H9 (cell line): ENCODE measurements around the gene SHMT2. TPM values are rescaled to one million over a fixed set of nuclear protein-coding genes. Genes with fewer than 3 reads are reported as not detected.

Experiments
- DNase-seq: peaks from one replicate; pipeline ENCODE4 v3.0.0-alpha.2; 2017
- H2AFZ ChIP-seq: one replicate; pipeline ENCODE4 v1.6.1; 2013; ENCODE audit warnings: mild to moderate bottlenecking, low read length, control low read depth, moderate library complexity
- H2AK5ac ChIP-seq: 2 replicates; pipeline ENCODE4 v1.6.1; 2013; ENCODE audit warnings: low read length, control low read depth, mixed read lengths; ENCODE audit not compliant: insufficient read length
- H2BK120ac ChIP-seq: one replicate; pipeline ENCODE4 v1.6.1; 2013; ENCODE audit warnings: low read depth, mild to moderate bottlenecking, low read length, control low read depth, inconsistent platforms; ENCODE audit not compliant: poor library complexity, severe bottlenecking
- H2BK12ac ChIP-seq: 2 replicates; pipeline ENCODE4 v1.6.1; 2013; ENCODE audit warnings: low read length, control low read depth, mixed read lengths, low read depth; ENCODE audit not compliant: insufficient read length
- H2BK15ac ChIP-seq: 2 replicates; pipeline ENCODE4 v1.6.1; 2013; ENCODE audit warnings: low read depth, low read length, control low read depth
- H2BK20ac ChIP-seq: one replicate; pipeline ENCODE4 v1.6.1; 2013; ENCODE audit warnings: low read depth, mild to moderate bottlenecking, low read length, control low read depth, inconsistent platforms; ENCODE audit not compliant: poor library complexity, severe bottlenecking
- H2BK5ac ChIP-seq: 2 replicates; pipeline ENCODE4 v1.6.1; 2013; ENCODE audit warnings: low read length, control low read depth, mixed read lengths; ENCODE audit not compliant: insufficient read length
- H3K14ac ChIP-seq: 2 replicates; pipeline ENCODE4 v1.6.1; 2013; ENCODE audit warnings: low read length, control low read depth; ENCODE audit not compliant: insufficient read depth
- H3K18ac ChIP-seq: 2 replicates; pipeline ENCODE4 v1.6.1; 2013; ENCODE audit warnings: low read depth, mild to moderate bottlenecking, mixed read lengths, low read length, control low read depth; ENCODE audit not compliant: insufficient read length
- H3K23ac ChIP-seq: 2 replicates; pipeline ENCODE4 v1.6.1; 2013; ENCODE audit warnings: low read length, control low read depth, mixed read lengths, low read depth; ENCODE audit not compliant: insufficient read length
- H3K23me2 ChIP-seq: 2 replicates; pipeline ENCODE4 v1.6.1; 2013; ENCODE audit warnings: low read depth, mild to moderate bottlenecking, mixed read lengths, low read length, control low read depth; ENCODE audit not compliant: insufficient read length, poor library complexity, severe bottlenecking
- H3K27ac ChIP-seq: 2 replicates; pipeline ENCODE4 v1.5.1; 2013; ENCODE audit warnings: low read length, control low read depth, mixed read lengths, low read depth; ENCODE audit not compliant: insufficient read length
- H3K27me3 ChIP-seq: 2 replicates; pipeline ENCODE4 v1.6.1; 2013; ENCODE audit warnings: low read length, control low read depth, inconsistent platforms; ENCODE audit not compliant: insufficient read depth
- H3K4ac ChIP-seq: 2 replicates; pipeline ENCODE4 v1.6.1; 2013; ENCODE audit warnings: low read depth, mild to moderate bottlenecking, control low read depth, inconsistent platforms, low read length, moderate library complexity
- H3K4me1 ChIP-seq: 2 replicates; pipeline ENCODE4 v1.6.1; 2013; ENCODE audit warnings: low read length, control low read depth, inconsistent platforms; ENCODE audit not compliant: insufficient read depth
- H3K4me2 ChIP-seq: 2 replicates; pipeline ENCODE4 v1.6.1; 2013; ENCODE audit warnings: low read length, control low read depth, mixed read lengths; ENCODE audit not compliant: insufficient read length, insufficient read depth
- H3K56ac ChIP-seq: 2 replicates; pipeline ENCODE4 v1.6.1; 2013; ENCODE audit warnings: low read depth, mild to moderate bottlenecking, mixed read lengths, low read length, control low read depth; ENCODE audit not compliant: insufficient read length
- H3K79me1 ChIP-seq: 2 replicates; pipeline ENCODE4 v1.6.1; 2013; ENCODE audit warnings: low read depth, mild to moderate bottlenecking, moderate library complexity, low read length, control low read depth, inconsistent platforms; ENCODE audit not compliant: insufficient read depth, poor library complexity, severe bottlenecking
- H3K79me2 ChIP-seq: 2 replicates; pipeline ENCODE4 v1.6.1; 2013; ENCODE audit warnings: low read length, control low read depth, inconsistent platforms; ENCODE audit not compliant: insufficient read depth
- H3K9ac ChIP-seq: 2 replicates; pipeline ENCODE4 v1.6.1; 2013; ENCODE audit warnings: low read length, control low read depth, mixed read lengths; ENCODE audit not compliant: insufficient read length; ENCODE audit errors: extremely low read depth
- H3K9me3 ChIP-seq: one replicate; pipeline ENCODE4 v1.6.1; 2013; ENCODE audit warnings: low read depth, low read length, inconsistent platforms; ENCODE audit not compliant: control insufficient read depth
- H3T11ph ChIP-seq: one replicate; pipeline ENCODE4 v1.6.1; 2013; ENCODE audit warnings: mild to moderate bottlenecking, low read length, control low read depth, inconsistent platforms
- H4K20me1 ChIP-seq: one replicate; pipeline ENCODE4 v1.6.1; 2013; ENCODE audit not compliant: control insufficient read depth, insufficient read length, insufficient read depth
- H4K5ac ChIP-seq: 2 replicates; pipeline ENCODE4 v1.6.1; 2013; ENCODE audit warnings: low read depth, mild to moderate bottlenecking, mixed read lengths, low read length, control low read depth; ENCODE audit not compliant: insufficient read length
- H4K8ac ChIP-seq: replicated peaks from 2 replicates; pipeline ENCODE4 v1.6.1; 2013; ENCODE audit warnings: low read length, control low read depth, mixed read lengths, low read depth; ENCODE audit not compliant: insufficient read length
- H4K91ac ChIP-seq: 2 replicates; pipeline ENCODE4 v1.6.1; 2013; ENCODE audit warnings: low read depth, mild to moderate bottlenecking, moderate library complexity, mixed read lengths, low read length, control low read depth; ENCODE audit not compliant: insufficient read length
- H3K27ac Mint-ChIP-seq, 3 experiments: 2 replicates in 2 of 3; 3 replicates in 1 of 3; pipeline ENCODE4 v1.8.0; 2020 to 2021; ENCODE audit warnings: mixed read lengths in 3 of 3, mild to moderate bottlenecking in 1 of 3, moderate library complexity in 1 of 3
- H3K27me3 Mint-ChIP-seq: 2 replicates; pipeline ENCODE4 v1.8.0; 2021; ENCODE audit warnings: low read depth, mild to moderate bottlenecking, moderate library complexity, mixed read lengths
- H3K36me3 Mint-ChIP-seq, 3 experiments: 2 replicates in 2 of 3; 3 replicates in 1 of 3; pipeline ENCODE4 v1.8.0; 2020 to 2021; ENCODE audit warnings: low read depth in 3 of 3, mixed read lengths in 3 of 3; ENCODE audit not compliant: insufficient read depth in 1 of 3
- H3K4me1 Mint-ChIP-seq, 2 experiments: 2 replicates each; pipeline ENCODE4 v1.8.0; 2020; ENCODE audit warnings: mixed read lengths in 2 of 2
- H3K4me3 Mint-ChIP-seq, 2 experiments: 2 replicates in 1 of 2; 3 replicates in 1 of 2; pipeline ENCODE4 v1.8.0; 2020 to 2021; ENCODE audit warnings: mild to moderate bottlenecking in 2 of 2, mixed read lengths in 2 of 2, moderate library complexity in 1 of 2
- H3K9me3 Mint-ChIP-seq, 2 experiments: 2 replicates in 1 of 2; 3 replicates in 1 of 2; pipeline ENCODE4 v1.8.0; 2020; ENCODE audit warnings: mild to moderate bottlenecking in 2 of 2, mixed read lengths in 2 of 2, moderate library complexity in 1 of 2
- WGBS: extraction: QIAGEN DNeasy Blood & Tissue Kit; methylation state at CpG from one replicate; pipeline ENCODE4 v1.1.7; 2013; ENCODE audit warnings: missing lambda C conversion rate, low lambda C conversion rate, mixed read lengths; ENCODE audit not compliant: insufficient read length; ENCODE audit errors: extremely low coverage; 5-methylcytosine and 5-hydroxymethylcytosine counted together
- total RNA-seq: library from RNA; stranded (reverse); gene quantifications from 2 replicates; pipeline ENCODE4 v1.2.1, GENCODE V29; 2021
- TF ChIP-seq, protein P1 (sequence below): fragments of 200-600 bp; sonication (generic); conservative IDR thresholded peaks from 3 replicates; pipeline ENCODE4 v1.8.0; 2021; ENCODE audit warnings: antibody characterized with exemption, mild to moderate bottlenecking

The SHMT2 gene
- total RNA-seq, 1 experiment from 2014 or later = 260 TPM

DNA sequence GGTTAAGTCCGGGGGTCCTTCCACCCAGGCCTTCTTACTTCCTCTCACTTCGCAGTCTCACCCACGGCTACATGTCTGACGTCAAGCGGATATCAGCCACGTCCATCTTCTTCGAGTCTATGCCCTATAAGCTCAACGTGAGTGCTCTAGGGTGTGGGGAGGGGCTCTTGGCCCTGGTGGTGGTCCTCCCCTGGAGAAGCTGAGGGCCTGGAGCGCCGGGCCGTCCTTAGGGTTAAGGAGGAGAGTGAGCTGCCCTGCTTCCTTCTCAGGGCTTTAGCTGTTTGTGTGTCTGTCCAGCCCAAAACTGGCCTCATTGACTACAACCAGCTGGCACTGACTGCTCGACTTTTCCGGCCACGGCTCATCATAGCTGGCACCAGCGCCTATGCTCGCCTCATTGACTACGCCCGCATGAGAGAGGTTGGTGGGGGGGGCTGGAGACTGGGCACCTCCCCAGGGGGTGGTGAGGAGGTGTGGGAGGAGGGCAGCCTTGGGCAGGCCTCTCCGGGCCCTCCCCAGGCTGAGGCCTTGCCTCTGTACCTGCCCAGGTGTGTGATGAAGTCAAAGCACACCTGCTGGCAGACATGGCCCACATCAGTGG, 2.7 kb downstream of the SHMT2 start:
- peaks cover 12% of the 10 kb centered on the region for H3K23me2 ChIP-seq
- no peaks in the 10 kb centered on the region; the same call in 1 of the 2 replicates for H3K4me1 ChIP-seq

More for the DNA sequence above, 2.7 kb downstream of the SHMT2 start:
- Mint-ChIP-seq H3K4me1 (peaks cover 43 to 54% of the 10 kb centered on the region in 2 experiments), H3K27ac (no peak overlapping the region; a peak in 1 of 7 replicates), H3K9me3 (no peaks in the 10 kb centered on the region; a peak in 1 of 5 replicates), H3K36me3 (peaks cover 45 to 52% (median 47%) of the 10 kb centered on the region in 3 experiments), H3K4me3 (peak overlapping the region; percentile 51 to 98; a peak in 4 of 5 replicates), H3K27me3 (peaks cover 38% of the 10 kb centered on the region)
- H2BK15ac ChIP-seq = no peak overlapping the region
- TF ChIP-seq, protein P1, sequence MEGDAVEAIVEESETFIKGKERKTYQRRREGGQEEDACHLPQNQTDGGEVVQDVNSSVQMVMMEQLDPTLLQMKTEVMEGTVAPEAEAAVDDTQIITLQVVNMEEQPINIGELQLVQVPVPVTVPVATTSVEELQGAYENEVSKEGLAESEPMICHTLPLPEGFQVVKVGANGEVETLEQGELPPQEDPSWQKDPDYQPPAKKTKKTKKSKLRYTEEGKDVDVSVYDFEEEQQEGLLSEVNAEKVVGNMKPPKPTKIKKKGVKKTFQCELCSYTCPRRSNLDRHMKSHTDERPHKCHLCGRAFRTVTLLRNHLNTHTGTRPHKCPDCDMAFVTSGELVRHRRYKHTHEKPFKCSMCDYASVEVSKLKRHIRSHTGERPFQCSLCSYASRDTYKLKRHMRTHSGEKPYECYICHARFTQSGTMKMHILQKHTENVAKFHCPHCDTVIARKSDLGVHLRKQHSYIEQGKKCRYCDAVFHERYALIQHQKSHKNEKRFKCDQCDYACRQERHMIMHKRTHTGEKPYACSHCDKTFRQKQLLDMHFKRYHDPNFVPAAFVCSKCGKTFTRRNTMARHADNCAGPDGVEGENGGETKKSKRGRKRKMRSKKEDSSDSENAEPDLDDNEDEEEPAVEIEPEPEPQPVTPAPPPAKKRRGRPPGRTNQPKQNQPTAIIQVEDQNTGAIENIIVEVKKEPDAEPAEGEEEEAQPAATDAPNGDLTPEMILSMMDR = no peak
- no peak overlapping the region for H2BK5ac ChIP-seq
- no peaks in the 10 kb centered on the region for H3K9me3 ChIP-seq
- no peak overlapping the region for H2BK20ac ChIP-seq
- H3K27me3 ChIP-seq = peaks cover 14% of the 10 kb centered on the region; the same call in 1 of the 2 replicates
- no peak overlapping the region for H4K91ac ChIP-seq
- no peak overlapping the region for H3K27ac ChIP-seq
- H3T11ph ChIP-seq = no peak overlapping the region
- peaks cover 4% of the 10 kb centered on the region for H4K20me1 ChIP-seq
- no peak overlapping the region for H3K4me2 ChIP-seq
- no peak overlapping the region for H3K56ac ChIP-seq
- no peak for DNase-seq
- no peak overlapping the region for H3K18ac ChIP-seq
- H3K4ac ChIP-seq = no peak overlapping the region
- peaks cover 5% of the 10 kb centered on the region; the same call in 1 of the 2 replicates for H3K79me2 ChIP-seq
- H4K5ac ChIP-seq = no peak overlapping the region
- H3K9ac ChIP-seq = no peak overlapping the region
- no peak overlapping the region for H2AFZ ChIP-seq
- H3K14ac ChIP-seq = no peak overlapping the region
- H2AK5ac ChIP-seq = no peak overlapping the region
- no peak overlapping the region for H4K8ac ChIP-seq
- H3K23ac ChIP-seq = no peak overlapping the region
- no peak overlapping the region for H2BK12ac ChIP-seq
- WGBS = no CpG with 5 or more reads among the region's 19 CpGs
- H2BK120ac ChIP-seq = no peak overlapping the region
- peaks cover 5% of the 10 kb centered on the region for H3K79me1 ChIP-seq
